HG03342 (cell line): ENCODE data around the gene RHEX.
A peak's percentile ranks its signal among the peaks of the same experiment; 100 is the strongest.
"Not testable (repeated sequence)": the region's sequence is repeated elsewhere in the genome, so short reads cannot be mapped to it uniquely, and the experiment has no call there.

Experiments used
- ATAC-seq: cut with Tn5 transposase; IDR thresholded peaks from one replicate; pipeline ENCODE4 v1.9.1; 2021; ENCODE audit warnings: mild to moderate bottlenecking, moderate library complexity; ENCODE audit not compliant: unreplicated experiment

RHEX gene

GRCh38 chr1:206052919-206053610 is at the start of gene RHEX:
RHEX (plus strand) TSS chr1:206053173; CDS start chr1:206097829, 44,656 bp downstream.
- ATAC-seq = not testable (repeated sequence)

- ATAC-seq = no peak
Measured at GRCh38 chr1:206003854-206004800, 48.8 kb upstream of the RHEX start.

- no peak for ATAC-seq
Measured at GRCh38 chr1:206004826-206005225, 48.1 kb upstream of the RHEX start.

GRCh38 chr1:206005234-206005633 is 47.7 kb upstream of the RHEX start:
- no peak for ATAC-seq

GRCh38 chr1:206005778-206006180 is 47.2 kb upstream of the RHEX start:
- ATAC-seq = no peak

- ATAC-seq = no peak
Measured at GRCh38 chr1:206006946-206007345, 46.0 kb upstream of the RHEX start.

- ATAC-seq = no peak
Measured at GRCh38 chr1:206010060-206010459, 42.9 kb upstream of the RHEX start.

- no peak for ATAC-seq
Measured at GRCh38 chr1:206011057-206011456, 41.9 kb upstream of the RHEX start.

GRCh38 chr1:206012086-206012859 is 40.7 kb upstream of the RHEX start:
- ATAC-seq = peak; percentile 95

- ATAC-seq = no peak
Measured at GRCh38 chr1:206013026-206013795, 39.8 kb upstream of the RHEX start.

GRCh38 chr1:206014601-206015000 is 38.4 kb upstream of the RHEX start:
- no peak for ATAC-seq

- no peak for ATAC-seq
Measured at GRCh38 chr1:206015071-206015470, 37.9 kb upstream of the RHEX start.

- no peak for ATAC-seq
Measured at GRCh38 chr1:206020393-206021007, 32.5 kb upstream of the RHEX start.

- ATAC-seq = no peak
Measured at GRCh38 chr1:206021008-206021625, 31.9 kb upstream of the RHEX start.

- no peak for ATAC-seq
Measured at GRCh38 chr1:206021626-206022365, 31.2 kb upstream of the RHEX start.

- no peak for ATAC-seq
Measured at GRCh38 chr1:206022766-206023165, 30.2 kb upstream of the RHEX start.

GRCh38 chr1:206023695-206024094 is 29.3 kb upstream of the RHEX start, which contains the start of gene CTSE:
CTSE (minus strand) TSS chr1:206023895; CDS start chr1:206023791, 104 bp downstream.
- ATAC-seq = no peak

GRCh38 chr1:206025283-206025820 is 27.6 kb upstream of the RHEX start:
- no peak for ATAC-seq
